ENCODE measurements around the gene MARCHF10.

MARCHF10 gene

GRCh38 chr17:62653826-62654761 is 154.0 kb downstream of the MARCHF10 start:
- no peak for DNase-seq

- peak; percentile 59 for DNase-seq
Observed at GRCh38 chr17:62653002-62653825, 154.9 kb downstream of the MARCHF10 start.

GRCh38 chr17:62652251-62653001 is 155.7 kb downstream of the MARCHF10 start:
- no peak for DNase-seq
